ENCODE data around the gene SELPLG.
"Not testable (repeated sequence)": the region's sequence is repeated elsewhere in the genome, so short reads cannot be mapped to it uniquely, and the experiment has no call there.

The SELPLG gene

DNA sequence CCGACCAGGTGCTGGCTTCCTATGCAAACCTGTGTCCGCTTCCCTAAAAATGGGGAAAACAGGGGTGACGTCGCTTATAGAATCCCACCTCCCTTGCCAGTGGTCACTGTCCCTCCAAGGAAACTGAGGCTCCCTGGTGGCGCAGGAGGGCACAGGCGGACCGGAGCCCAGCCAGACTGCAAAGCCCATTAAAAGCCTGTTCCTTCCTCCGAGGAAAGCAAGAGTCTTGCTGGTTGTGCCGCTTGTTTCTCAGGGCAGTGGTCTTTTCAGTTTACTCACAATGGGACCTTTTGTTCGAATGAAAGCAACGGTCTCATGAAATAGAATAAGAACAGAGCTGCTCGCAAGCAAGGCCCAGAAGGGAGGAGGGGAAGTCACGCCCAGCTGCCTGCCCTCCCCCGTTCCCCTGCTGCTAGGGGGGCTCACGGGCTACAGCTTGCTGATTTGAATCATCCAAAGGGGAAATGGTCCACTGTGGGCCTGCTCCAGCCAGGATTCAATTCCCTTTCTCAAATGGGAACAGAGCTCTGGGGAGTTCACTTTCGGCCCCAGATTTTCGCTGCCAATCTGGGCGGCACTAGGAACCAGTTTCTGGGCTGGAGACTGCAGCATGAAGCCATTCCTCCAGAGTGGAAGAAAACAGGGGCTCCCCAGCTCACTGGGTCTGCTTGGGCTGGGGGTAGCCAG, 4.6 kb upstream of the SELPLG start:
- no peak for DNase-seq (ENCODE audit: low read depth)

DNA sequence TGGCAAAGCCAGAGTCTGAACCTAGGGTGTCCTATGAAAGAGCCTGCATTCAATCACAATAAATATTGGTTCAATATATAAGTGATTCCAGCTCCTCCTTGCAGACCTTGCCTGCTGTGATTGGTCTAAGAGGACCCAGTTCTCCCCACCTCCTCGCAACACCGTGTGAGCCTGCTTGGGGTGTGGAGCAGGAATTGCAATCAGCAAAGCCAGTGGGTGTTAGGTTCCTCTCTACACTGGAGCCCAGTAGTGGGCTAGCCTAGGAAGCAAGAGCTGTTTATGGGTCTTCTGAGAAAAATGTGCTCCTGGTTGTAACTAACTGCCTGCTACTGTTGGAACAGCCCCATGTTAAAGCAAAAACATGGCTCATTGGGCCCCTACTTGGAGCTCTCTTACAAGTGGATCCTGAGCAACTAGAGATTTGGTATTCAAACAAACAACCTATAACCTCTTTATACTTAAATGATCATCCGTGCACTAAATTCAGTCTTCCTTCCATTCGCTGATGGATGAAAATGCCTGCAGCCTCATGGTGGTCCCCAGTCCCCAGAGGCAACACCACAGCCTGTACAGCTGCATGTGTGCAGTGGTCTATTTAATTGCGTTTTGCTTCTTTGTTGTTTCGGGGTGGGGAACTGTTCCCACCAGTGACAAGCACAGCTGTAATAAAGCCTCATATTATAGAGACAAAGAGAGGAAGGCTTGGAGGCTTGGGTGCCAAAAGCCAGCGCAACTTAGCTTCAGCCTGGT, 3.7 kb upstream of the SELPLG start:
- no peak for DNase-seq (ENCODE audit: low read depth)

DNA sequence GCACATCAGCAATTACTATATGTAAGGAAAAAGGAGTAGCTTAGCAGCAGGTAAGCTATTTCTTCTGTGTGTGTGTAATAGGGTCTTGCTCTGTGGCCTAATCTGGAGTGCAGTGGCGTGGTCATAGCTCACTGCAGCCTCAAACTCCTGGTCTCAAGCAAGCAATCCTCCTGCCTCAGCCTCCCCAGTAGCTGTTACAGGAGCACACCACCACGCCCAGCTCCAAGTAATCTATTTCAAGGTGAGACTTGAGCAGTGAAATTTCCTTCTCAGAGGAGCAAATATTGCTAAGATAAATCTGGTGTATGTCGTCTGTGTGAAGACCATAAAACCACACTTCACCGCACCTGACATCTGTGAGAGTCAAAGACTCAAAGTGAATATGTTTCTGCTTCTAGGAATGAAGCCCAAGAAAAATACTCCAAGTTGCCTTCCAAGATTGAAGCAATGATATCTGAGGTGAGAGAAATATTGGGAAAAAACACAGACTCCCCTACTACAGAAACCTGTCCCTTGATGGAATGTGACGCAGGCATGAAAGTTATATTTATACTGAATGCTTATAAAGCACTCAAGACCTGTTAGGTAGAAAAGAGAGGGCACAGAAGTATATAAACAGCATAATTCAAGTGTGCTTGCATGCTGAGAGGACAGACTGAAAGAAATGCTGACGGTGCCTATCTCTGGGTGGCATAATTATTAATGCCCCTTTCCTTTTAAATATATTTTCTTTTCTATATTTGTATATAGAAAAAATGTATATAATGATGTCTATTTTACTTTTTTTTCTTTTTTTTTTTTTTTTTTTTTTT, 2.5 kb upstream of the SELPLG start:
- DNase-seq (ENCODE audit: low read depth), result no peak

DNA sequence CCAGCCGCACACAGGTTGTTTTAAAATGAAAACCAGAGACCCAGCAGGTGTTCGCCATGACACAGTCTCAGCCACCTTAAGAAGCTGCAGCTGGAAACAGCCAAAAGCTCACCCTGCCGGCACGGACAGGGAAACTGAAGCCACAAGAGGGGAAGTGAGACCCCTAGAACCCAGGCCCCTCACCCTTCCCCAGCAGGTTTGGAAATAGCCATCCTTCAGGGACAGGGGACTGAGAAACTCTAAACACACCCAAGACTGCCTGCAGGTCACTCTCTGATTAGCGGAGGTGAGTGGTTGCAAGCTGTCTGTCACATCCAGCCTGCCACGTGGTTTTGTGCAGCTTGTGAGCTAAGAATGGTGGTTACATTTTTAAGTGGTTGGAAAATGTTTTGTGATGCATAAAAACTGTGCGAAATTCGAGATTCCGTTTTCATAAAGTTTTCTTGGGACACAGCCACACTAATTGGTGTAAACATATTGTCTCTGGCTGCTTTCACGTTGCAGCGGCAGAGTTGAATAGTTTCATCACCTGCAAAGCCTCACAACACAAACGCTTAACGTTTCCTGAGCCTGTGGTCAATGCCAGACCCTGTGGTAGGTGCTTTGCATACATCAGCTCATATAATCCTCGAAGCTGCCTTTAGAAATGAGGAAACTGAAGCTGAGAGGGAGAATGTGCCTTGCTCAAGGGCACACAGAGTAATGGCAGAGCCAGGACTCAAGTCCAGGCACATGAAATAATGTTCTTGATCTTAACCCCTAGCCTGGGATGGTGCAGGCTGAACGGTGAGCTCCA, 1.7 kb upstream of the SELPLG start:
- DNase-seq (ENCODE audit: low read depth), result peak; percentile 55

DNA sequence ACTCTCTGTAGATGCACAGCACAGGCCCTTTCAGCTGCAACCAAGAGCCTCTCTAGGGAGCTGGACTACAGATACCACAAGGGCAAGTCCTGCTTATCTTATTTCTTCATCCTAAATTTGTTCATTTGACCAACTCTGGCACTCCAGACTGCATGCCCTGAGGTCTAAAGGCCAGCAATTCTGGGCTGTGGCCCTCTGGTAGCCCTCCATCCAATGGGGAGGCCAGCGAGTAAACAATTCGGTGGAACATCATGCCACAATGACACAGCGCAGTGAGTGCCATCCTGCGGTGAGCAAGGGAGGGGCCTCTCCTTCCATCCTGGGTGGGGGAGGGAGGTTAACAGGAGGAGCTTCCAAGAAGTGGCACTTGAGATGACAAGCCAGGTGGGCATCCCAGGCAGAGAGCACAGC, 652 bp upstream of the SELPLG start:
- peak; percentile 45 for DNase-seq (ENCODE audit: low read depth)

DNA sequence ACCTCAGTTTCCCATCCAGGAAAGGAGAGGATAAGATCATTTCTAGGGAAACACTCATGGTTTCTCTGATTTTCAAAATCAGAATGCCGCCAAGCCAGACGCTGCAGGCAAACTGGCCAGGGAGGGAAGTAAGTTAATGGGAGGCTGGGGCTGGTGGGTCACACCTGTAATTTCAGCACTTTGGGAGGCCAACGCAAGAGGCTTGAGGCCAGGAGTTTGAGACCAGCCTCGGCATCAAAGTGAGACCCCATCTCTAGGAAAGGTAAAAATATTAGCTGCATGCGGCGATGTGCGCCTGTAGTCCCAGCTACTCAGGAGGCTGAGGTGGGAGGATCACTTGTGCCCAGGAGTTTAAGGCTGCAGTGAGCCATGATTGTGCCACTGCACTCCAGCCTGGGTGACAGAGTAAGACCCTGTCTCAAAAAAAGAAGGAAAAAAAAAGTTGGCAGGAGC, 587 bp downstream of the SELPLG start:
- no peak for DNase-seq (ENCODE audit: low read depth)

DNA sequence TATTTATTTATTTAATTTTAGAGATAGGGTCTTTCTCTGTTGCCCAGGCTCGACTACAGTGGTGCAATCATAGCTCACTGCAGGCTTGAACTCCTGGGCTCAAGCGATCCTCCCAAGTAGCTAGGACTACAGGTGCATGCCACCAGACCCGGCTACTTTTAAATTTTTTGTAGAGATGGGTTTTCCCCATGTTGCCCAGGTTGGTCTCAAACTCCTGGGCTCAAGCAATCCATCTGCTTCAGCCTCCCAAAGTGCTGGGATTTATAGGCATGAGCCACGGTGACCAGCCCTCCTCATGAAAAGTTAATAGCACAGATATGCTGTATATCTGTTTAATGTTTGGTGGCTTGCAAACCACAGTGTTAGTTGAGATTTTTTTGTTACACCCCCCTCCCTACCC, 2.4 kb downstream of the SELPLG start:
- DNase-seq (ENCODE audit: low read depth), result not testable (repeated sequence)

DNA sequence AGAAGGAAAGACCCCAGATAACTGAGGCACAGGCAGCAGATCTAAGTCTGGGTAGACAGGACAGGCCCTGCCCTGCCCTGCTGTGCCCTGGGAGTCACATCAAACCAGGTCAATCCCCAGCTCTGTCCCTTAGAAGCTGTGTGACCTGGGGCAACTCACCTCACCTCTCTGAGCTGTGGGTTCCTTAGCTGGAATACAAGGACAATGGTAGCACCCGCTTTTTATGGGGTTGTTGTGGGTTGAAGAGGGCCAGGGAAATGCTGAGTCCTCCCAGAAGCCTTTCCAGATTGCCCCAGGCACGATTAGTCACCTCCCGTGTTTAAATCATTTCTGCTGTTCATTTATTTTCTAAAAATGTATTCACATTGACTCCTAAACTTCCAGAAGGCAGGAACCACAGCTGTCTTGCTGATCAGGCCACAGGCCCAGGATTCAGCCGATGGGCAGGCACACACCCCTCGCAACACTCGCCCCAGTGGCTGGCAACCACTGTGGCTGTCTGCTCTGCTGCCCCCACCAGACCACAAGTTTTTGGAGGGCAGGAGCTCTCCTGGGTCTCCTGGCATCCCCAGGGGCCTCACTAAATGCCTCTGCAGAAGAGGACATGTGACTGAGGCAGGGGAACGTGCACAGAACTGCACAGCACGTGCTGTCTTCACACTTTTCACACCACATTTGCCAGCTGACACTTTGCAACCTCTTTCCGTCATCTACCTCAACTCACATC, 3.0 kb downstream of the SELPLG start:
- peak; percentile 62 for DNase-seq (ENCODE audit: low read depth)

DNA sequence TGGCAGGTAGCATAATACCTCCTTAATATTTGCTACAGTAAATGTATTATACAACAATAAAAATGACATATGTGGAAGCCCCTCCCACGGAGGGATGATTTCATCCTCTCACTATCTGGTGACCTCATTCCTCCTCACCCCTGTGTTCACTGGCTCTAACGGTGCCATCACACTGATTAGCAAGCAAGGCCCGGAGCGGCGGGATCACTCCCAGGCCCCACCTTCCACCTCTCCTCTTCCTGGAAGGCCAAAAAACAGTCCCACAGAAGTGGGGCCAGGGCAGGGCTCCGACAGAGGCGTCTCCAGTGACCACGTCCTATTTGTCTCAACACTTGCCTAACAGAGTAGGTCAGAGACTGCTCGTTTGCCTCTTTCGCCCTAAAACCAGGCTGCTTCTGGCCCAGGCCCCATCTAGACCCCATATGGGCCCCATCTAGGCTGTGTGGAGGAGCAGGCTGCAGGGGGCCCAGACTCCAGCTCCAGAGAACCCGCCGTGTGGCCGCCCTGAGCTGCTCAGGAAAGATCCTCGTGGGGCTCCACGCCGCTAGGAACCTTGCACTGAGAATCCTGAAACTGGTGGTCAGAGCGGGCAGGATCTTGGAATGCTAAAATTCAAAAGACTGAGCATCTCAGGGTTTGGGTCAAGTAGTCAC, 3.7 kb downstream of the SELPLG start:
- peak; percentile 71 for DNase-seq (ENCODE audit: low read depth)

DNA sequence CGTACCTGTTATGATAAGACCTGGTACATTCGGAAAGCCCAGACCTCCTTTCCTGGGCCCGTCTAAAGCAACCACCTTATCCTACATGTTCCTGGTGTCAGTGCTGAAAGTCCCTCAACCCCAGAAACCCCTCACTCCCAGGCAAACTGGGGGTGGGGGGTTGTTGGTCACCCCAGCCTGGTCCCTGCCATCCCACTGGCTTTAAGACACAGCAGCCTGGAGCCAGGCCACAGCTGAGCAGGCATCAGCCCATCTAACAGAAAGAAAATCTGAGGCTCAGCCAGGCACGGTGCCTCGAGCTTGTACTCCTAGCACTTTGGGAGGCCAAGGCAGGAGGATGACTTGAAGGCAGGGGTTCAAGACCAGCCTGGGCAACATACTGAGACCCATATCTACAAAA, 4.5 kb downstream of the SELPLG start:
- no peak for DNase-seq (ENCODE audit: low read depth)

DNA sequence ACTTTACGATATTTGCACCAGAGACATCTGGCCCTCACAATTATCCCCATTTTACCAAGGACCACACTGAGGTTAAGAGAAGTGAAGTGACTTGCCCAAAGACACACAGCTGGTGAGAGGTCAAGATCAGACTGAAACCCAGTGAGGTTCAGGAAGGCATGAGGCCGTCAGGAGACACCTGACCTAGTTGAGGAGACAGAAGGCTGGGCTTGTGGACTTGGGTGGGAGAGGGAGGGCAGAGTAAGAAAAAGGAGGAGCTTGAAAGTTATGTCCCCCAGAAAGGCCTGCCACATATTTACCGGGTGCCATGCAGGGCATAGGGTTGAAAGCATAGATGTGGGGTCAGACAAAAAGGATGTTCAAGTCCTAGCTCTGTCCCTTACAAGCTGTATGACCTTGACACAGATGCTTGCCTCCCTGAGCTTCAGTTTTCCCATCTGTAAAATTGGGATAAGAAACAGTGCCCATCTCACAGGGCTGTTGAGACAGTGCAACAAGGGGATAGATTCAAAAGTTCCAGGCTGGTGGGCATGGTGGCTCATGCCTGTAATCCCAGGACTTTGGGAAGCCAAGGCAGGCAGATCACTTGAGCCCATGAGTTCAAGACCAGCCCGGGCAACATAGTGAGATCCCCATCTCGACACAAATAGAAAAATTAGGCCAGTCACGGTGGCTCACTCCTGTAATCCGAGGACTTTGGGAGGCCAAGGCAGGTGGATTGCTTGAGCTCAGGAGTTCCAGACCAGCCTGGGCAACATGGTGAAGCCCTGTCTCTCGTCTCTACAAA, 6.4 kb downstream of the SELPLG start:
- DNase-seq (ENCODE audit: low read depth), result no peak

DNA sequence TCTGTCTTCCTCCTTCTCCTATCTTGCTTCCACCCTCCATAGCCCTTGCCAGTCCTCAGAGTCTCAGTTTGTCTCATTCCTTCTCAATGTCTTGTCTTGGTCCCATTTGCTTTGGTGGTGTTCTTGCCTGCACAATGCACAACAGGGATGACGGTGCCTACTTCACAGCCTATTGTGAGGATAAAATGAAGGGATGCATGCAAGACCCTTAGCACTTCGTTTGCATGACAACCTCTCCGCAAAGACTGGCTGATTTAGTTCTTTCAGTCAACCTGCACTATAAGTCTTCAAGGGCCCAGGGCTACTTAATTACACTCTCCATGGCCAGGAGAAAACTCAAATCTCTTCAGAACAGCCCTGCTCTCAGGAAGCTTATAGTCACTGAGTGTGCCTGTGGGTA, 8.5 kb downstream of the SELPLG start:
- no peak for DNase-seq (ENCODE audit: low read depth)

DNA sequence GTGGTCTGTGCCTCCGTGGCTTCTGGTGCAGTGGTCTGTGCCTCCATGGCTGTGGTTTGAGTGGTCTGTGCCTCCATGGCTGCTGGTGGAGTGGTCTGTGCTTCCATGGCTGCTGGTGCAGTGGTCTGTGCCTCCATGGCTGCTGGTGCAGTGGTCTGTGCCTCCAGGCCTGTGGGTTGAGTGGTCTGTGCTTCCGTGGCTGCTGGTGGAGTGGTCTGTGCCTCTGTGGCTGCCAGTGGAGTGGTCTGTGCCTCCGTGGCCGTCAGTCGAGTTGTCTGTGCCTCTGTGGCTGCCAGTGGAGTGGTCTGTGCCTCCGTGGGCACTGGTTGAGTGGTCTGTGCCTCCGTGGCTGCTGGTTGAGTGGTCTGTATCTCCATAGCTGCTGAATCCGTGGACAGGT, 10.1 kb downstream of the SELPLG start:
- no peak for DNase-seq (ENCODE audit: low read depth)

DNA sequence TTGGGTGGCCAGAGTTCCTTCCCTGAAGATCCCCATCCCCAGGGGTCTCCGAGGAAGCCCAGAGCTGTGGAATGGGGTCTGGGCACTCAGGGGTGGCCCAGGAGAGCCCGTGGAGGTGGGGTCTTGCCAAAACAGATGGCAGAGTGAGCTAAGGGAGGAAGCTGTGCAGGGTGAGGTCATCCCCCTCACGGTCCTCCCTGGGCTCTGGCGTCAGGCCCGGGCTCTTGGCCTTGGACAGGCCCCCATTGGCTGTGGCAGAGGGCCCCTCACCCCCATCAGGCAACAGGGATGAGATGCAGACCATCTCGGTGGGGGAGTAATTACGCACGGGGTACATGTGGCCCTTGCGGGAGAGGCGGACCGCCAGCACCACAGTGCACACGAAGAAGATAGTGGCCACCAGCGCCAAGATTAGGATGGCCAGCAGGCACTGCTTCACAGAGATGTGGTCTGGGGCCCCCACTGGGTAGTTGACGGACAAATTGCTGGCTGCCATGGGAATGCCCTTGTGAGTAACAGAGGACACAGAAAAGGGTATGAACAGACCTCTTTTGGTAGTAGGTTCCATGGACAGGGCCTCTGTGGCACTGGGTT, 10.7 kb downstream of the SELPLG start:
- no peak for DNase-seq (ENCODE audit: low read depth)

DNA sequence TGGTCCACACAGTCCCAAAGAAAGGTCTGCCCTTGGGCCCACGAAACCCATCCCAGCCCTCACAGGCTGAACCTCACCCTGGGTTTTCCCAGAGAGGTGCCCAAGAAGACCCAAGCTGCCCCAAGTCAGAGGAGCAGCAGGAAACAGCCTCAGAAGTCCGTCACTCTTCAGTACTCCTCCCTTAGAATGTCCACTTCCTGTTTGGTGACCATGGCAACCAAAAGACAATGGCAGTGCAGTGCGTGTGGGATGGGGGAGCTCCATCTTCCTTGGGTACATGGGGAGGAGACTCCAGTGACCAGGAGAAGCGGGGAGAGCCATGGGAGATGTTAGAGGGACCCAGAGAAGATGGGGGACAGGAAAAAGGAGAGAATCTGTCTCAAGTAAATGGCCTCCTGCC, 11.3 kb downstream of the SELPLG start:
- DNase-seq (ENCODE audit: low read depth), result peak; percentile 53

DNA sequence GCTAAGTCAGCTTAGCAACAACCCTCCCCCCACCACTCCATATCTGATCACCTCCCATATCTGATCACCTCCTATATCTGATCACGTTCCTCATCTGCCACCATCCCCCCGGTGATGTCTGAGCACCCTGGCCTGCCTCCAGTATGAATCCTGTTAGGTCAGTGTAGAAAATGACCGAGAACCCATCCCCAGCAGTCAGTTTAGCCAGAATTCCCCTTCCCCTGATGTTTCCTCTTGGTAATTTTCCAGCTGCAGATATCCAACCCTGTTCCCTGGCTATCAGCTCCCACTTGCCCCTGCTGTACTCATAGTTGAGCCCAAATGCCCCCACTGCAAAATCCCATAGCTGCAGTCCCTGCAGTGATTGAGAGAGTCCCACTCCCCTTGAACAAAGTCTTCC, 12.5 kb downstream of the SELPLG start:
- DNase-seq (ENCODE audit: low read depth), result no peak

DNA sequence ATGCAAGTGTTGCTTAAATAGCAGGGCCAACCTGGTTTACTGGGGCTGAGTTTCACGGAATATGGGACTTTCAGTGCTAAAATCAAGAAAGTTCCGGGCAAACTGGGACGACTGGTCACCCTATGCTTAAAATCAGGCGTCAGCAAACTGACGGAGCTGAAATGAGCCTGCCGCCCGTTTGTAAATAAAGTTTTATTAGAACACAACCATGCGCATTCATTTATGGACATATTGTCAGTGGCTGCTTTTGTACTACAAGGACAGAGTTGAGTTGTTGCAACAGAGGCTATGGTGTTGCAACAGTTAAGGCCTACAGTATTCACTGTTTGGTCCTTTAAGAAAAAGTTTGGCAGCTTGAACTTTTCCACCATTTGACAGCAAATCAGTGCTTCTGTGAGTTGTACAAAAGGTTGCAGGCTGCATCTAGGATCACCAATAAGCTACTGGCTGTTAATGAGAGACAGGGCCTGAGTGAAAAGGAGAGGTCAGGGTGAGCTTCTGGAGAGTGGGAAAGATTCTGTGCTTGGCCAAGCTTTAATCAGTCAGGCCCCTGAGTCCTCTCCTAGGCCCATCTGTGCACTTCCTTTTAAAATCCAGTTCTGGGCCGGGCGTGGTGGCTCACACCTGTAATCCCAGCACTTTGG, 13.3 kb downstream of the SELPLG start:
- DNase-seq (ENCODE audit: low read depth), result peak; percentile 89

DNA sequence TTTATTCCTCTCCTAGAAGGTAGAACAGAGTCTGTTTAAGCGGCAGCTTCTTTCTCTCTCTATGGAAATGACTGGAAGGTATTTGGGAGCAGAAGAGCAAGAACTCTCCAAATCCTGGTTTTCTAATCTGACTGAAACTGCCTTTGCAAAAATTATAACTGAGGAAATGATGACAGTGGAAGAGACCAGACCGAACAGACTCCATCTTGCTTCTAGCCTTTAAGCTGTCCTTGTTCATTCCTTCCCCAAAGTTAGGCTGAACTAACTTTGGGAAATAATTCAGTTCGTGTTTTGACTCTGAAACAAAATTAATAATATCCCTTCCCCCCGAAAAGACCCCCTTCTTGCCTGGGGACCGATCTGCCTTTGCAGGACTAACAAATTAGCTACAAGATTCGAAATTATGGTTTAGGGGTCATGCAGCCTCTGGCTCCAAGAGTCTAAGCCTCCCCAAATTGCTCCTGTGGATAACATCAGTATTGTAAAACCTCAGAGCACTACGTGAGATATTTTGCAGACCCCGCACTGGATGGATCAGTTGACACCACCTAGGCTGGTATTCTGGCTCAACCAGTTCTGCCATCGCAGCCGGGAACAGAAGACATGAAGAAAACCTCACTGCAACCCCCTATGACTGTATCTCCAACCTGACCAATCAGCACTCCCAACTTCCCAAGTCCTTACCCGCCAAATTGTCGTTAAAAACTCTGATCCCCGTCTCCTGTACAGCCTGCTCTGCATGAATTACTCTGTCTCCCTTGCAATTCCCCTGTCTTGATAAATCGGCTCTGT, 14.1 kb downstream of the SELPLG start:
- DNase-seq (ENCODE audit: low read depth), result no peak

All from fibroblast of gingiva (primary cell).